Activated CD8-positive, alpha-beta memory T cell treated with anti-CD3 and anti-CD28 coated beads for 36 hours (primary cell): Measurements from ENCODE around the gene NSL1. TPM values are rescaled to one million over a fixed set of nuclear protein-coding genes. Genes with fewer than 3 reads are reported as not detected.

Source experiments
- CTCF ChIA-PET: fragments of 350-600 bp; sonication (Branson Sonifier 250); formaldehyde crosslinking; loops from one replicate; lab custom pipeline; 2021; ENCODE audit warnings: antibody characterized with exemption; lab: Charles Lee
- POLR2A ChIA-PET: fragments of 350-600 bp; sonication (Branson Sonifier 250); formaldehyde crosslinking; loops from one replicate; lab custom pipeline; 2021; ENCODE audit warnings: antibody characterized with exemption; lab: Charles Lee
- total RNA-seq, 2 experiments: library from RNA; stranded (reverse); gene quantifications; one replicate each; pipeline ENCODE4 v1.2.3, GENCODE V29; 2021

NSL1 gene
- total RNA-seq, 2 experiments from 2014 or later: 40.3 to 40.4 TPM

- ChIA-PET CTCF (interaction anchor here (0.7 to 2.0 kb wide), 6 partner anchors 10 to 304 kb away, joined by 3 to 10 read pairs (median 4); no protein-coding TSS in a partner anchor), POLR2A (no interaction called here)
Observed at GRCh38 chr1:212760126-212760823, 31.3 kb downstream of the NSL1 start.

GRCh38 chr1:212759683-212760082, 31.9 kb downstream of the NSL1 start:
- CTCF ChIA-PET: interaction anchor here (0.7 to 1.4 kb wide), 5 partner anchors 31 to 303 kb away, joined by 3 to 5 read pairs (median 3); no protein-coding TSS in a partner anchor

GRCh38 chr1:212754680-212755079, 36.9 kb downstream of the NSL1 start:
- ChIA-PET POLR2A (interaction anchor here (0.6 to 0.9 kb wide), 2 partner anchors 37 to 54 kb away, joined by 3 to 6 read pairs; partner anchors contain the start of gene NSL1), CTCF (interaction anchor here (0.7 to 1.7 kb wide), 3 partner anchors 14 to 376 kb away, joined by 3 to 9 read pairs (median 4); no protein-coding TSS in a partner anchor)

More at GRCh38 chr1:212759683-212760082, 31.9 kb downstream of the NSL1 start:
- POLR2A ChIA-PET: no interaction called here

- POLR2A ChIA-PET: interaction anchor here (0.9 kb wide), 1 partner anchor 53 kb away, joined by 6 read pairs; no protein-coding TSS in a partner anchor
- CTCF ChIA-PET: interaction anchor here (0.7 to 1.7 kb wide), 2 partner anchors 89 to 376 kb away, joined by 4 to 9 read pairs; no protein-coding TSS in a partner anchor
Observed at GRCh38 chr1:212754193-212754592, 37.4 kb downstream of the NSL1 start.

GRCh38 chr1:212753749-212754148, 37.8 kb downstream of the NSL1 start:
- POLR2A ChIA-PET: interaction anchor here (0.6 kb wide), 1 partner anchor 14 kb away, joined by 5 read pairs; no protein-coding TSS in a partner anchor
- CTCF ChIA-PET: interaction anchor here (0.6 to 1.6 kb wide), 2 partner anchors 31 to 88 kb away, joined by 5 to 7 read pairs; no protein-coding TSS in a partner anchor

GRCh38 chr1:212752934-212753497, 38.6 kb downstream of the NSL1 start:
- CTCF ChIA-PET: interaction anchor here (0.6 to 1.6 kb wide), 3 partner anchors 30 to 88 kb away, joined by 4 to 7 read pairs (median 5); no protein-coding TSS in a partner anchor
- POLR2A ChIA-PET: interaction anchor here (0.6 kb wide), 1 partner anchor 15 kb away, joined by 5 read pairs; no protein-coding TSS in a partner anchor

GRCh38 chr1:212752252-212752933, 39.2 kb downstream of the NSL1 start:
- ChIA-PET CTCF (interaction anchor here (0.7 to 1.6 kb wide), 3 partner anchors 32 to 87 kb away, joined by 3 to 7 read pairs (median 4); no protein-coding TSS in a partner anchor), POLR2A (interaction anchor here (0.8 kb wide), 1 partner anchor 9 kb away, joined by 8 read pairs; no protein-coding TSS in a partner anchor)

GRCh38 chr1:212749821-212750535, 41.6 kb downstream of the NSL1 start:
- CTCF ChIA-PET: interaction anchor here (0.6 to 2.1 kb wide), 11 partner anchors 8 to 159 kb away, joined by 3 to 11 read pairs (median 3); no protein-coding TSS in a partner anchor
- POLR2A ChIA-PET: interaction anchor here (0.7 kb wide), 1 partner anchor 287 kb away, joined by 16 read pairs; no protein-coding TSS in a partner anchor

GRCh38 chr1:212746546-212746945, 45.0 kb downstream of the NSL1 start:
- ChIA-PET POLR2A (no interaction called here), CTCF (interaction anchor here (1.3 kb wide), 1 partner anchor 48 kb away, joined by 4 read pairs; the partner anchor contains the start of gene BATF3)

GRCh38 chr1:212745303-212745702, 46.3 kb downstream of the NSL1 start:
- ChIA-PET POLR2A (interaction anchor here (1.5 kb wide), 1 partner anchor 61 kb away, joined by 4 read pairs; no protein-coding TSS in a partner anchor), CTCF (interaction anchor here (1.0 to 1.2 kb wide), 2 partner anchors 80 to 268 kb away, joined by 3 read pairs; no protein-coding TSS in a partner anchor)

GRCh38 chr1:212743901-212744475, 47.6 kb downstream of the NSL1 start:
- CTCF ChIA-PET: no interaction called here

GRCh38 chr1:212738330-212738729, 53.2 kb downstream of the NSL1 start:
- ChIA-PET CTCF (interaction anchor here (1.5 to 3.0 kb wide), 3 partner anchors 10 to 73 kb away, joined by 4 to 11 read pairs (median 7); no protein-coding TSS in a partner anchor), POLR2A (no interaction called here)

More at GRCh38 chr1:212743901-212744475, 47.6 kb downstream of the NSL1 start:
- POLR2A ChIA-PET: no interaction called here

GRCh38 chr1:212737559-212737958, 54.0 kb downstream of the NSL1 start:
- POLR2A ChIA-PET: no interaction called here
- CTCF ChIA-PET: interaction anchor here (0.8 to 3.0 kb wide), 4 partner anchors 10 to 73 kb away, joined by 3 to 11 read pairs (median 6); no protein-coding TSS in a partner anchor

- ChIA-PET POLR2A (no interaction called here), CTCF (no interaction called here)
Observed at GRCh38 chr1:212733109-212733508, 58.5 kb downstream of the NSL1 start.

GRCh38 chr1:212731630-212732029, 59.9 kb downstream of the NSL1 start:
- POLR2A ChIA-PET: interaction anchor here (0.7 kb wide), 1 partner anchor 67 kb away, joined by 6 read pairs; no protein-coding TSS in a partner anchor

GRCh38 chr1:212728606-212729005, 63.0 kb downstream of the NSL1 start:
- ChIA-PET POLR2A (interaction anchor here (1.1 kb wide), 1 partner anchor 120 kb away, joined by 3 read pairs; the partner anchor contains the start of gene ATF3), CTCF (interaction anchor here (1.7 to 1.8 kb wide), 2 partner anchors 9 to 11 kb away, joined by 4 to 7 read pairs; no protein-coding TSS in a partner anchor)

More at GRCh38 chr1:212731630-212732029, 59.9 kb downstream of the NSL1 start:
- CTCF ChIA-PET: interaction anchor here (0.7 to 1.4 kb wide), 6 partner anchors 8 to 254 kb away, joined by 3 to 7 read pairs (median 3); no protein-coding TSS in a partner anchor
